Suprapubic skin (tissue), 4 donors: ENCODE data around the gene VRTN.

Experiments
- EP300 ChIP-seq: sonication (generic); formaldehyde crosslinking; IDR thresholded peaks from one replicate; pipeline ENCODE4 v1.6.1; 2017; ENCODE audit warnings: antibody characterized with exemption
- POLR2A ChIP-seq, 2 donors: fragments of 450-650 bp; IDR thresholded peaks; one replicate each; pipeline ENCODE4 v1.6.1; 2017; ENCODE audit warnings: antibody characterized with exemption in 2 of 2, mild to moderate bottlenecking in 2 of 2, moderate library complexity in 2 of 2
- POLR2AphosphoS5 ChIP-seq, 3 donors: sonication (generic); formaldehyde crosslinking; IDR thresholded peaks; one replicate each; pipeline ENCODE4 v1.6.1; 2017; ENCODE audit warnings: antibody characterized with exemption in 3 of 3
- TF ChIP-seq, protein P1 (sequence below), 2 donors: fragments of 200-600 bp in 1 of 2; fragments of 450-650 bp in 1 of 2; sonication (generic) in 1 of 2; IDR thresholded peaks; one replicate each; pipeline ENCODE4 v1.5.1; 2016 to 2019; ENCODE audit warnings: antibody characterized with exemption in 2 of 2, mild to moderate bottlenecking in 1 of 2, moderate library complexity in 1 of 2

- TF ChIP-seq, protein P1, sequence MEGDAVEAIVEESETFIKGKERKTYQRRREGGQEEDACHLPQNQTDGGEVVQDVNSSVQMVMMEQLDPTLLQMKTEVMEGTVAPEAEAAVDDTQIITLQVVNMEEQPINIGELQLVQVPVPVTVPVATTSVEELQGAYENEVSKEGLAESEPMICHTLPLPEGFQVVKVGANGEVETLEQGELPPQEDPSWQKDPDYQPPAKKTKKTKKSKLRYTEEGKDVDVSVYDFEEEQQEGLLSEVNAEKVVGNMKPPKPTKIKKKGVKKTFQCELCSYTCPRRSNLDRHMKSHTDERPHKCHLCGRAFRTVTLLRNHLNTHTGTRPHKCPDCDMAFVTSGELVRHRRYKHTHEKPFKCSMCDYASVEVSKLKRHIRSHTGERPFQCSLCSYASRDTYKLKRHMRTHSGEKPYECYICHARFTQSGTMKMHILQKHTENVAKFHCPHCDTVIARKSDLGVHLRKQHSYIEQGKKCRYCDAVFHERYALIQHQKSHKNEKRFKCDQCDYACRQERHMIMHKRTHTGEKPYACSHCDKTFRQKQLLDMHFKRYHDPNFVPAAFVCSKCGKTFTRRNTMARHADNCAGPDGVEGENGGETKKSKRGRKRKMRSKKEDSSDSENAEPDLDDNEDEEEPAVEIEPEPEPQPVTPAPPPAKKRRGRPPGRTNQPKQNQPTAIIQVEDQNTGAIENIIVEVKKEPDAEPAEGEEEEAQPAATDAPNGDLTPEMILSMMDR (IDR thresholded peaks at IDR 0.05), result no peak
- TF ChIP-seq POLR2A (IDR thresholded peaks at IDR 0.05) (no peak), EP300 (no peak), POLR2AphosphoS5 (IDR thresholded peaks at IDR 0.05) (no peak)
These were observed 19.8 kb downstream of the VRTN start for GRCh38 chr14:74368026-74368425.
